Peyer's patch (tissue), 4 donors: ENCODE measurements around the gene PARP15.

Experiments
- POLR2A ChIP-seq, 2 donors: fragments of 450-650 bp; IDR thresholded peaks; one replicate each; pipeline ENCODE4 v1.5.1; 2017; ENCODE audit warnings: antibody characterized with exemption in 2 of 2, mild to moderate bottlenecking in 2 of 2, moderate library complexity in 2 of 2
- TF ChIP-seq, protein P1 (sequence below), 6 experiments: fragments of 450-650 bp in 4 of 6; fragments of 200-600 bp in 2 of 6; sonication (generic) in 1 of 6; IDR thresholded peaks; one replicate each; pipeline ENCODE4 v1.5.1; 2017 to 2019; ENCODE audit warnings: antibody characterized with exemption in 6 of 6, mild to moderate bottlenecking in 3 of 6, moderate library complexity in 1 of 6

GRCh38 chr3:122538956-122539490 lies 38.4 kb upstream of the PARP15 start:
- TF ChIP-seq POLR2A (IDR thresholded peaks at IDR 0.05) = no peak
- TF ChIP-seq, protein P1, sequence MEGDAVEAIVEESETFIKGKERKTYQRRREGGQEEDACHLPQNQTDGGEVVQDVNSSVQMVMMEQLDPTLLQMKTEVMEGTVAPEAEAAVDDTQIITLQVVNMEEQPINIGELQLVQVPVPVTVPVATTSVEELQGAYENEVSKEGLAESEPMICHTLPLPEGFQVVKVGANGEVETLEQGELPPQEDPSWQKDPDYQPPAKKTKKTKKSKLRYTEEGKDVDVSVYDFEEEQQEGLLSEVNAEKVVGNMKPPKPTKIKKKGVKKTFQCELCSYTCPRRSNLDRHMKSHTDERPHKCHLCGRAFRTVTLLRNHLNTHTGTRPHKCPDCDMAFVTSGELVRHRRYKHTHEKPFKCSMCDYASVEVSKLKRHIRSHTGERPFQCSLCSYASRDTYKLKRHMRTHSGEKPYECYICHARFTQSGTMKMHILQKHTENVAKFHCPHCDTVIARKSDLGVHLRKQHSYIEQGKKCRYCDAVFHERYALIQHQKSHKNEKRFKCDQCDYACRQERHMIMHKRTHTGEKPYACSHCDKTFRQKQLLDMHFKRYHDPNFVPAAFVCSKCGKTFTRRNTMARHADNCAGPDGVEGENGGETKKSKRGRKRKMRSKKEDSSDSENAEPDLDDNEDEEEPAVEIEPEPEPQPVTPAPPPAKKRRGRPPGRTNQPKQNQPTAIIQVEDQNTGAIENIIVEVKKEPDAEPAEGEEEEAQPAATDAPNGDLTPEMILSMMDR (IDR thresholded peaks at IDR 0.05) = no peak
